IMR-90 (cell line): ENCODE measurements around the gene TMPRSS11B. TPM values are rescaled to one million over a fixed set of nuclear protein-coding genes. Genes with fewer than 3 reads are reported as not detected.

ENCODE experiments used
- ATAC-seq: fragments of 200-7000 bp; cut with Tn5 transposase; 2 replicates; pipeline ENCODE4 v1.9.1; 2020; ENCODE audit warnings: low read depth, mild to moderate bottlenecking, moderate library complexity
- BruUV-seq: library from RNA; stranded (reverse); fragments of 400-500 nt; replicated peaks from 2 replicates; lab custom pipeline; 2021; lab: Mats Ljungman, UMichigan
- CTCF ChIA-PET: fragments of 300-600 bp; formaldehyde crosslinking; extraction: SDS; loops from one replicate; lab custom pipeline; 2021; ENCODE audit warnings: antibody characterized with exemption; lab: Yijun Ruan, JAX
- POLR2A ChIA-PET: fragments of 300-600 bp; sonication (Branson Sonifier 250); formaldehyde crosslinking; loops from one replicate; lab custom pipeline; 2022; ENCODE audit warnings: antibody characterized with exemption; ENCODE audit not compliant: unreplicated experiment; lab: Charles Lee
- DNase-seq: peaks from one replicate; pipeline ENCODE4 v3.0.0; 2013
- H2AFZ ChIP-seq: replicated peaks from 2 replicates; pipeline ENCODE3; 2013; ENCODE audit warnings: low read length, mild to moderate bottlenecking; ENCODE audit not compliant: poor library complexity
- H2AK5ac ChIP-seq: 2 replicates; pipeline ENCODE4 v1.6.1; 2013; ENCODE audit warnings: low read depth, low read length, inconsistent platforms
- H2AK9ac ChIP-seq: replicated peaks from 2 replicates; pipeline ENCODE3; 2013; ENCODE audit warnings: mild to moderate bottlenecking, low read depth, low read length, moderate library complexity; ENCODE audit not compliant: poor library complexity
- H2BK120ac ChIP-seq: 2 replicates; pipeline ENCODE4 v1.6.1; 2013; ENCODE audit warnings: low read depth, low read length, inconsistent platforms
- H2BK15ac ChIP-seq: 3 replicates; pipeline ENCODE4 v1.6.1; 2013; ENCODE audit warnings: low read depth, low read length, inconsistent platforms
- H2BK20ac ChIP-seq: 2 replicates; pipeline ENCODE4 v1.6.1; 2013; ENCODE audit warnings: low read depth, mild to moderate bottlenecking, inconsistent platforms, low read length, moderate library complexity
- H2BK5ac ChIP-seq: 2 replicates; pipeline ENCODE4 v1.6.1; 2013; ENCODE audit warnings: mild to moderate bottlenecking, low read depth, low read length, inconsistent platforms; ENCODE audit not compliant: poor library complexity, severe bottlenecking
- H3K14ac ChIP-seq: replicated peaks from 2 replicates; pipeline ENCODE4 v1.6.1; 2013; ENCODE audit warnings: low read depth, low read length, inconsistent platforms
- H3K18ac ChIP-seq: 2 replicates; pipeline ENCODE4 v1.6.1; 2013; ENCODE audit warnings: low read depth, low read length, control low read depth
- H3K23ac ChIP-seq: 2 replicates; pipeline ENCODE4 v1.6.1; 2013; ENCODE audit warnings: low read depth, low read length, inconsistent platforms
- H3K27ac ChIP-seq: 2 replicates; pipeline ENCODE4 v1.5.1; 2013; ENCODE audit warnings: mild to moderate bottlenecking, control low read depth, low read length; ENCODE audit not compliant: insufficient read depth
- H3K27me3 ChIP-seq: 2 replicates; pipeline ENCODE4 v1.6.1; 2013; ENCODE audit warnings: low read length; ENCODE audit not compliant: control insufficient read depth, insufficient read depth
- H3K36me3 ChIP-seq: 2 replicates; pipeline ENCODE4 v1.6.1; 2013; ENCODE audit warnings: low read length, mixed read lengths; ENCODE audit not compliant: control insufficient read depth, insufficient read depth
- H3K4ac ChIP-seq: 2 replicates; pipeline ENCODE4 v1.6.1; 2013; ENCODE audit warnings: low read depth, low read length, inconsistent platforms
- H3K4me1 ChIP-seq: 2 replicates; pipeline ENCODE4 v1.6.1; 2013; ENCODE audit warnings: low read length, mixed read lengths; ENCODE audit not compliant: control insufficient read depth, insufficient read depth
- H3K4me2 ChIP-seq: 2 replicates; pipeline ENCODE4 v1.6.1; 2013; ENCODE audit warnings: low read depth, mild to moderate bottlenecking, control low read depth, low read length, moderate library complexity
- H3K4me3 ChIP-seq: 2 replicates; pipeline ENCODE4 v1.5.1; 2013; ENCODE audit warnings: low read depth, mild to moderate bottlenecking, control low read depth, low read length, moderate library complexity; ENCODE audit not compliant: insufficient read depth
- H3K56ac ChIP-seq: 2 replicates; pipeline ENCODE4 v1.6.1; 2013; ENCODE audit warnings: low read length, inconsistent platforms; ENCODE audit not compliant: insufficient read depth; ENCODE audit errors: extremely low read depth
- H3K79me1 ChIP-seq, 2 experiments: 2 replicates each; pipeline ENCODE4 v1.6.1; 2013; ENCODE audit warnings: low read length in 2 of 2, inconsistent platforms in 1 of 2, low read depth in 1 of 2
- H3K9ac ChIP-seq: 2 replicates; pipeline ENCODE4 v1.6.1; 2013; ENCODE audit warnings: low read depth, low read length, control low read depth
- H3K9me1 ChIP-seq: 2 replicates; pipeline ENCODE4 v1.6.1; 2013; ENCODE audit warnings: low read length, inconsistent platforms; ENCODE audit not compliant: insufficient read depth
- H3K9me3 ChIP-seq: 2 replicates; pipeline ENCODE4 v1.6.1; 2013; ENCODE audit warnings: low read length; ENCODE audit not compliant: control insufficient read depth, insufficient read depth
- H4K20me1 ChIP-seq: 2 replicates; pipeline ENCODE4 v1.6.1; 2013; ENCODE audit warnings: low read length, inconsistent platforms; ENCODE audit not compliant: insufficient read depth
- H4K5ac ChIP-seq: 2 replicates; pipeline ENCODE4 v1.6.1; 2013; ENCODE audit warnings: mild to moderate bottlenecking, low read depth, low read length, control low read depth
- H4K8ac ChIP-seq, 2 experiments: 2 replicates each; pipeline ENCODE4 v1.6.1; 2013; ENCODE audit warnings: low read depth in 2 of 2, low read length in 2 of 2, control low read depth in 1 of 2, inconsistent platforms in 1 of 2
- H4K91ac ChIP-seq: 2 replicates; pipeline ENCODE4 v1.6.1; 2013; ENCODE audit warnings: low read depth, low read length, inconsistent platforms; ENCODE audit not compliant: insufficient read depth
- BHLHE40 ChIP-seq: fragments of 150-350 bp; IDR thresholded peaks from 2 replicates; pipeline ENCODE4 v1.6.1; 2016; ENCODE audit warnings: mild to moderate bottlenecking, low read depth, low read length
- POLR2A ChIP-seq: IDR thresholded peaks from 2 replicates; pipeline ENCODE4 v1.6.1; 2012; ENCODE audit warnings: mild to moderate bottlenecking, low read depth, low read length
- WGBS, 2 experiments: methylation state at CpG; one replicate each; pipeline versions ENCODE4 v1.1.5 to v1.1.7; 2013; ENCODE audit warnings: missing lambda C conversion rate in 2 of 2; ENCODE audit not compliant: insufficient read length in 1 of 2; ENCODE audit errors: extremely low coverage in 2 of 2; 5-methylcytosine and 5-hydroxymethylcytosine counted together
- dilution Hi-C: fragments of 300-500 bp; cut with HindIII; formaldehyde crosslinking; loops from one replicate; pipeline ENCODE4 v1.14.3; 2018; ENCODE audit warnings: low sequenced_read_pairs; ENCODE audit not compliant: unreplicated experiment
- in situ Hi-C: fragments of 300-500 bp; cut with MboI; formaldehyde crosslinking; loops from 3 replicates; pipeline ENCODE4 v1.14.3; 2019; ENCODE audit warnings: low sequenced_read_pairs, inconsistent platforms, mixed read lengths
- intact Hi-C: fragments of 100-400 bp; cut with micrococcal nuclease; formaldehyde crosslinking; loops from 2 replicates; pipeline ENCODE4 v1.10.0; 2022
- polyA plus RNA-seq, 3 experiments: library from polyadenylated mRNA; depleted of rRNA; stranded (reverse); fragments of >200 nt; gene quantifications; 2 replicates each; pipeline ENCODE4 v1.2.3, GENCODE V29; 2012; ENCODE audit warnings: low replicate concordance in 1 of 3
- total RNA-seq: library from RNA; depleted of rRNA; stranded (reverse); fragments of >200 nt; gene quantifications from 2 replicates; pipeline ENCODE4 v1.2.3, GENCODE V29; 2012

The TMPRSS11B gene
- total and polyA plus RNA-seq, 2 of the 4 experiments (the other 2 are of a cell fraction) = not detected

DNA sequence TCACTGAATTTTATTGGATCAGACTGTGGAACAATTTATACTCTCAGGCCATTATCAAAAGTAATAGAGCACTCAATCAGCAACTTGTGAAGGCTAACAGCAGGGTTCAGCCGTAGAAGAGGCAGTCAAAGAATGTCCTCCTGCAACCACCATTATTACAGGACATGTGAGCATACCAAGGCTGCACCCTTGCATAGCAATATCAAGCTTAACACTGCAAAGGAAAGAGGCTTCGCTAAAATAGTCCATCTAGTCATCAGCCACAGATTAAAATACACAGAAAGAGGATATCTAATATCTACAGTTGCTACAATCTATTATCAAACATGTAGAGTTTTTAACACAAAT, 42.9 kb upstream of the TMPRSS11B start:
- in situ Hi-C loops (loop anchor here (25.0 kb wide), 1 partner anchor 1324 kb away; no protein-coding TSS in a partner anchor), dilution Hi-C loops (no loop called here)

More for the DNA sequence above, 42.9 kb upstream of the TMPRSS11B start:
- H3K27me3 ChIP-seq = no peaks in the 10 kb centered on the region
- H3K23ac ChIP-seq = no peak overlapping the region
- no peaks in the 10 kb centered on the region for H3K9me3 ChIP-seq
- DNase-seq (no peak), ATAC-seq (no peak)
- H3K18ac ChIP-seq = no peak overlapping the region
- no peak overlapping the region for H3K4me3 ChIP-seq
- no peak overlapping the region for H2AK5ac ChIP-seq
- ChIA-PET POLR2A (no interaction called here), CTCF (interaction anchor here (1.0 kb wide), 1 partner anchor 87 kb away, joined by 3 read pairs; no protein-coding TSS in a partner anchor)
- intact Hi-C loops = no loop called here
- no peaks in the 10 kb centered on the region for H4K20me1 ChIP-seq
- H3K9me1 ChIP-seq = no peaks in the 10 kb centered on the region
- H3K27ac ChIP-seq = no peak overlapping the region
- no peak overlapping the region for H3K4me2 ChIP-seq
- no peak overlapping the region for H4K91ac ChIP-seq
- no peak overlapping the region for H4K8ac ChIP-seq
- no peak overlapping the region for H3K14ac ChIP-seq
- no peak for TF ChIP-seq BHLHE40
- no peak for TF ChIP-seq POLR2A
- H3K4ac ChIP-seq = no peak overlapping the region
- WGBS, 2 experiments = no CpG with 5 or more reads among the region's 2 CpGs
- H3K56ac ChIP-seq = no peak overlapping the region
- H4K5ac ChIP-seq = no peak overlapping the region
- no peak overlapping the region for H2BK20ac ChIP-seq
- H3K4me1 ChIP-seq = no peaks in the 10 kb centered on the region
- no peak overlapping the region for H3K9ac ChIP-seq
- no peak overlapping the region for H2AK9ac ChIP-seq
- no peak overlapping the region for H2AFZ ChIP-seq
- H3K36me3 ChIP-seq = no peaks in the 10 kb centered on the region
- no peaks in the 10 kb centered on the region for H3K79me1 ChIP-seq
- no peak overlapping the region for H2BK15ac ChIP-seq
- H2BK5ac ChIP-seq = no peak overlapping the region
- BruUV-seq = no TSS peak
- H2BK120ac ChIP-seq = no peak overlapping the region
